AG09309 (cell line): Measurements from ENCODE around the gene PRKAR1B.

Experiments
- DNase-seq: peaks from one replicate; pipeline ENCODE4 v3.0.0-alpha.2; 2010; ENCODE audit warnings: low read depth
- H3K4me3 ChIP-seq: 2 replicates; pipeline ENCODE4 v1.5.1; 2011; ENCODE audit warnings: mild to moderate bottlenecking, low read depth, low read length, moderate library complexity; ENCODE audit not compliant: control insufficient read depth
- CTCF ChIP-seq: IDR thresholded peaks from 2 replicates; pipeline ENCODE4 v1.5.1; 2011; ENCODE audit warnings: mild to moderate bottlenecking, low read depth, low read length, inconsistent platforms; ENCODE audit not compliant: insufficient read depth, control insufficient read depth; ENCODE audit errors: missing control alignments

Gene PRKAR1B

GRCh38 chr7:724298-724697 is 2.8 kb downstream of the PRKAR1B start:
- TF ChIP-seq CTCF, result no peak
- no peak overlapping the region for H3K4me3 ChIP-seq
- DNase-seq, result no peak

GRCh38 chr7:723541-723940 is 3.5 kb downstream of the PRKAR1B start:
- no peak for TF ChIP-seq CTCF
- no peak for DNase-seq
- no peak overlapping the region for H3K4me3 ChIP-seq

- no peak for DNase-seq
- TF ChIP-seq CTCF, result no peak
- H3K4me3 ChIP-seq, result no peak overlapping the region
Measured at GRCh38 chr7:721619-722248, 5.3 kb downstream of the PRKAR1B start.

GRCh38 chr7:716636-717035 is 10.4 kb downstream of the PRKAR1B start:
- no peak for TF ChIP-seq CTCF
- DNase-seq, result no peak
- no peak overlapping the region for H3K4me3 ChIP-seq

- H3K4me3 ChIP-seq, result no peak overlapping the region
- TF ChIP-seq CTCF, result no peak
- no peak for DNase-seq
Measured at GRCh38 chr7:716222-716621, 10.9 kb downstream of the PRKAR1B start.

- TF ChIP-seq CTCF, result no peak
- H3K4me3 ChIP-seq, result no peak overlapping the region
- no peak for DNase-seq
Measured at GRCh38 chr7:714251-714671, 12.8 kb downstream of the PRKAR1B start.
